Endometrial microvascular endothelial cells (primary cell): Measurements from ENCODE around the gene DNMT3A. TPM values are rescaled to one million over a fixed set of nuclear protein-coding genes. Genes with fewer than 3 reads are reported as not detected.

Experiments used
- in situ Hi-C: cut with HindIII; loops from 2 replicates; pipeline ENCODE4 v1.10.0; 2017; ENCODE audit warnings: low sequenced_read_pairs, low pct_unique_long_range_greater_than_20kb; ENCODE audit errors: inconsistent ontology term
- total RNA-seq: library from RNA; depleted of rRNA; stranded (reverse); fragments of >200 nt; gene quantifications from one replicate; pipeline ENCODE4 v1.2.3, GENCODE V29; 2015; ENCODE audit errors: inconsistent ontology term

Gene DNMT3A
- total RNA-seq, 1 donor from 2014 or later, result 9.2 TPM

DNA sequence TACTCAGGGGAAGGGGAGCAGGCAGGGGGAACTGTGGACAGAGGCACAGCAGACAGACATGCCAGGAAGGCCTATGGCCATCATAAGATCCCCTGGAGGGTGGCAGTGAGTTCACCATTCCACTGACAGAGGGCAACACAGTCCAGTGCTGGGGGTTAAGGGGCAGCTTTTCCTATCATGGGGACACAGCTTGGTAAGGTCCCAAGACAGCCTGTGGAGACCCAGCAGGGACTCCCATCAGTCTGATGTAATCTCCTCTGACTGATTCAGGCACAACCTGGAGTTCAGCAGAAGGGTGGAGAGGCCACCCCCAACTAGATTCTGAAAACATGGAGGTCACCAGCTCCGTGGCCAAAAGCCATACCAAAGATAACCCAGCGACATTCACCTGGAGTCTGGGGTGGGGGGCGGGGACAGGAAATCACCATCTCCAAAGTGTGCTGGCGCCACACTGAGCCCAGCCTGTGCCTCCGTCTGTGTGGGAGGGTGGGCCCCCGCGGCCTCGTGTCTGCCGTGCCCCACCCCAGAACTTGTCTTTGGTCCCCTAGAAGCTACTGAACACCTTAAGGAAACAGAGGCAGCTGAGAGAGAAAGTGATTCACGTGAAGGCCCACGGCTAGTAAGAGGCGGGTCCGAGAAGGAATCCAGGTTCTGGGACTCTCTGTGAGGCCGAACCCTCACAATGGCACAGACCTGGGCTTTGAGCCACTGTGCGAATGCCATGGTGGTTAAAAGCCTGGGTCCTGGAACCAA lies 28.6 kb downstream of the DNMT3A start:
- in situ Hi-C loops, result no loop called here

DNA sequence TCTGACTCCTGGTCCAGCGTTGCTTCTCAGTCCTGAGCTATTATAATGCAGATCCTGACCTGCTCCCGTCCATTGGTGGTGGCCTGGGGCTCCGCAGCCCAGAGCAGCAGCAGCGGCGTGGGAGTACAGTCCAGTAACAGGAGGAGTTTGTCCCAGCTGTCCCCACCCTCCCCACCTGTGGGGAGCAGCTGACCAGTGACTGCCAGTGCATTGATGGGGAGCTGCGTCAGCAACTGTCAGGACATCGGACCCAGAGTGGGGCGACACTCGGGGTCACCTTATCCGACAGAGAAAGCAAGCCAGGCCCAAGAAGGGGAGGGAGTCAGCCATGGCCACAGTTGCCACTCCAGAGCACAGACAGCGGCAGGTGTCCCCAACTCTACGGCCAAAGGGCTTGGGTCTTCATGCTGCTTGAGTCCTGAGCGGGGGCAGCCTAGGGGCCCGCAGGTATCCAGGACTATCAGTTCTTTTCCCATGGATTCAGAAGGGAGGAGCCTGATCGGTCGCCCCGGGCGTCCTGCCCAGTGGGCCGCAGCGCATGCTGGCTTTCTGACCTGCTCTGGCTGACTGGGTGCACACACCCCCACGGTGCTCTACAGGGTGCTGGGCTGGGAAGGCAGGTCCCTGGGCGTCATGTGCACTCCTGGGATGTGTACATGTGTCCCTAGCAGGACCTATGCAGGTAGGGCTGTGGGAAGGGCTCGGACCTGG lies 29.7 kb downstream of the DNMT3A start:
- in situ Hi-C loops, result no loop called here

GRCh38 chr2:25310965-25311864 lies 30.5 kb downstream of the DNMT3A start:
- in situ Hi-C loops, result no loop called here

GRCh38 chr2:25310709-25310964 lies 31.1 kb downstream of the DNMT3A start:
- in situ Hi-C loops, result no loop called here

GRCh38 chr2:25309402-25309801 lies 32.3 kb downstream of the DNMT3A start:
- in situ Hi-C loops, result no loop called here

GRCh38 chr2:25308599-25308998 lies 33.1 kb downstream of the DNMT3A start:
- in situ Hi-C loops, result no loop called here

DNA sequence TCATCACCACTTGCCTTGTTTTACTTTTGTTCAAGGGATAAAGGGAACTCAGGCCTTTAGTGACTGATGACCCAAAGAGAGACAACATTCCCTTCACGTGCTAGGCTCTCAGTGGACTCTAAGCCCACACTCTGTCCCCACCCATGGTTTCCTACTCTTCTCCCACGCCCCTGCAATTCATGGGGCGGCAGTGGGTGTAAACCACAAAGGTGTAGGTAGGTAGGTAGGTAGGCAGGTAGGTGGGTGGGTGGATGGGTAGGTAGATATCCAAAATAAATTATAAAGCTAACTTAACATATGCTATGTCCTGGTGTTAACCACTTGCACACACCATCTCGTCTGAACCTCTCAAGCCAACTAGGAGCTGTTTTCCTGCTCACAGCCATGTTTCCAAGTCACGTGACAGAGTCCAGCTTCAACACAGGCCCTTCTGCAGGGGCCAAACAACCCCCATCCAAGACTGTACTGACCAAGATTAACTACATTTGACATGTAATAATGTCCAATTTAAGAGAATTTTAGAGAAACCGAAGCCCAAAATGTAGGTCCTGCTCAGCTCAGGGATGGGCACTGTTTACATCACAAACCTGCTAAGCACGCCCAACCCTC lies 33.7 kb downstream of the DNMT3A start:
- in situ Hi-C loops, result no loop called here

- in situ Hi-C loops, result no loop called here
These were observed 34.9 kb downstream of the DNMT3A start for GRCh38 chr2:25306777-25307368.

- in situ Hi-C loops, result no loop called here
These were observed 36.0 kb downstream of the DNMT3A start for GRCh38 chr2:25305775-25306174.

- in situ Hi-C loops, result no loop called here
These were observed 36.7 kb downstream of the DNMT3A start for GRCh38 chr2:25304826-25305596.

GRCh38 chr2:25304321-25304720 lies 37.4 kb downstream of the DNMT3A start:
- in situ Hi-C loops, result no loop called here

- in situ Hi-C loops, result no loop called here
These were observed 38.0 kb downstream of the DNMT3A start for GRCh38 chr2:25303633-25304236.

DNA sequence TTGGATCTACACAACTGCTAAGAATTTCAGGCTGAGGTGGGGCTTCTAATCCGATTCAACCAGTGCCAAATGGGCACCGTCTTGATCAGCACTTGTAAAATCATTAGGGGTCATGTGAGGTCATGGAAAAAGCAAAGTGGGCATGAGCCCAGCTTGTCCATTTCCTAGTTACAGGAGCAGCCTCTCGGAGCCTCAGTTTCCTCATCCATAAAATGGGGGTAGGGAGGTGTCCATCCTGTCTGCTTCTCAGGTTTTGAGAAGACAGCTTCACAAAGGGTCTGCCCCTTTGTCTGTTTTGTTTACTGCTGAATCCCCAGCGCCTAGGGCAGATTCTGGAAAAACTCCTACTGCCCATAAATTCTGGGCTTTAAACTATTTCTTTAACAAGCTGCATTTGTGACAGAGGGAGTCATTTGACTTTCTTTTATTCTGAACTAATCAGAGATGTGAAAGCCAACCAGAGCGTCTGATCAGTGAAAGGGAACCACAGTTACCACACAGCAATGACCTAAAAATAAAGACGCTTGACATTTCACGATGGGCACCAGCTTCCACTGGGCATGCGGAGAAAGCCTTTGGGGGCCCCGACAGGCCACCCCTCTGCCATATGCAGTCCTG lies 38.9 kb downstream of the DNMT3A start:
- in situ Hi-C loops, result no loop called here

- in situ Hi-C loops, result no loop called here
These were observed 40.0 kb downstream of the DNMT3A start for GRCh38 chr2:25301453-25302352.

- in situ Hi-C loops, result no loop called here
These were observed 41.7 kb downstream of the DNMT3A start for GRCh38 chr2:25300001-25300400.

GRCh38 chr2:25298776-25299431 lies 42.8 kb downstream of the DNMT3A start:
- in situ Hi-C loops, result no loop called here
